K562 (cell line): ENCODE measurements around the gene TMEM139. TPM values are rescaled to one million over a fixed set of nuclear protein-coding genes. Genes with fewer than 3 reads are reported as not detected.

Experiments
- CBFA2T3 ChIP-seq: fragments of 450-650 bp; IDR thresholded peaks from 2 replicates; pipeline ENCODE4 v1.6.1; 2017
- CEBPB ChIP-seq: fragments of 450-650 bp; IDR thresholded peaks from 2 replicates; pipeline ENCODE4 v1.6.1; 2016; ENCODE audit warnings: missing genetic modification characterization, missing compliant biosample characterization
- E2F1 ChIP-seq: sonication (generic); formaldehyde crosslinking; IDR thresholded peaks from 2 replicates; pipeline ENCODE4 v1.8.1; 2023; ENCODE audit warnings: mild to moderate bottlenecking, missing genetic modification reagents, moderate library complexity
- EP300 ChIP-seq: IDR thresholded peaks from 2 replicates; pipeline ENCODE4 v1.6.1; 2012; ENCODE audit warnings: low read length, improper control_type of control experiment
- HCFC1 ChIP-seq: IDR thresholded peaks from 2 replicates; pipeline ENCODE4 v1.6.1; 2012; ENCODE audit warnings: low read depth, low read length, improper control_type of control experiment
- HDAC2 ChIP-seq: fragments of 450-650 bp; IDR thresholded peaks from 2 replicates; pipeline ENCODE4 v1.6.1; 2016; ENCODE audit warnings: mild to moderate bottlenecking
- HNRNPH1 ChIP-seq: fragments of 200-400 bp; formaldehyde crosslinking; optimal IDR thresholded peaks from 2 replicates; pipeline ENCODE3; 2017; ENCODE audit warnings: low read depth, mild to moderate bottlenecking, low read length, moderate library complexity
- KDM1A ChIP-seq, 2 experiments: fragments of 450-650 bp; IDR thresholded peaks; 2 replicates each; pipeline ENCODE4 v1.6.1; 2016; ENCODE audit warnings: mild to moderate bottlenecking in 2 of 2
- MCM2 ChIP-seq: fragments of 450-650 bp; IDR thresholded peaks from 2 replicates; pipeline ENCODE4 v1.6.1; 2017; ENCODE audit warnings: low read depth, mild to moderate bottlenecking
- MEF2A ChIP-seq: IDR thresholded peaks from 2 replicates; pipeline ENCODE4 v1.6.1; 2011; ENCODE audit warnings: low read depth, mild to moderate bottlenecking, low read length, moderate library complexity; ENCODE audit not compliant: control insufficient read depth
- NCOA2 ChIP-seq, 2 experiments: fragments of 450-650 bp; IDR thresholded peaks; 2 replicates each; pipeline ENCODE4 v1.6.1; 2018; ENCODE audit warnings: mild to moderate bottlenecking in 2 of 2, moderate library complexity in 1 of 2; ENCODE audit not compliant: partially characterized antibody in 2 of 2
- NFE2L1 ChIP-seq: fragments of 450-650 bp; IDR thresholded peaks from 2 replicates; pipeline ENCODE4 v1.6.1; 2016; ENCODE audit warnings: missing genetic modification characterization, low read depth, mild to moderate bottlenecking, missing compliant biosample characterization, moderate library complexity, borderline replicate concordance
- PCBP2 ChIP-seq: fragments of 200-400 bp; formaldehyde crosslinking; IDR thresholded peaks from 2 replicates; pipeline ENCODE4 v1.6.1; 2018; ENCODE audit warnings: low read length, low read depth, mild to moderate bottlenecking, moderate library complexity; ENCODE audit not compliant: poor library complexity, severe bottlenecking
- SIRT6 ChIP-seq: IDR thresholded peaks from one replicate; pipeline ENCODE4 v1.6.1; 2012; ENCODE audit warnings: low read depth, mild to moderate bottlenecking, control low read depth, inconsistent platforms, low read length, moderate library complexity
- SRSF9 ChIP-seq: fragments of 200-400 bp; formaldehyde crosslinking; IDR thresholded peaks from 2 replicates; pipeline ENCODE4 v1.6.1; 2017; ENCODE audit warnings: low read depth, low read length, borderline replicate concordance
- TAL1 ChIP-seq: fragments of 450-650 bp; IDR thresholded peaks from 2 replicates; pipeline ENCODE4 v1.6.1; 2016; ENCODE audit warnings: mild to moderate bottlenecking
- TRIM24 ChIP-seq, 2 experiments: fragments of 450-650 bp; IDR thresholded peaks; 2 replicates each; pipeline ENCODE4 v1.6.1; 2016
- ZBTB7A ChIP-seq: IDR thresholded peaks from 2 replicates; pipeline ENCODE4 v1.6.1; 2011; ENCODE audit warnings: low read depth, mild to moderate bottlenecking, low read length, moderate library complexity, borderline replicate concordance; ENCODE audit not compliant: control insufficient read depth
- ZFP1 ChIP-seq: fragments of 450-650 bp; formaldehyde crosslinking; IDR thresholded peaks from 2 replicates; pipeline ENCODE4 v1.4.0; 2020; ENCODE audit warnings: mild to moderate bottlenecking, mixed read lengths
- ZFP36 ChIP-seq: fragments of 150-350 bp; IDR thresholded peaks from 2 replicates; pipeline ENCODE4 v1.6.1; 2018; ENCODE audit warnings: low read length, low read depth; ENCODE audit not compliant: partially characterized antibody
- ZNF146 ChIP-seq: IDR thresholded peaks from one replicate; pipeline ENCODE4 v1.6.1; 2018; ENCODE audit warnings: missing compliant biosample characterization; ENCODE audit not compliant: unreplicated experiment
- ZNF217 ChIP-seq: sonication (generic); formaldehyde crosslinking; IDR thresholded peaks from 2 replicates; pipeline ENCODE4 v1.8.0; 2022; ENCODE audit warnings: mild to moderate bottlenecking, missing genetic modification reagents
- ZNF347 ChIP-seq: fragments of 450-650 bp; formaldehyde crosslinking; IDR thresholded peaks from 2 replicates; pipeline ENCODE4 v1.4.0; 2020; ENCODE audit warnings: low read depth, mild to moderate bottlenecking, moderate library complexity
- ZNF444 ChIP-seq: fragments of 250-450 bp; sonication (Bioruptor Pico); IDR thresholded peaks from 2 replicates; pipeline ENCODE4 v1.4.0; 2020; ENCODE audit warnings: mild to moderate bottlenecking, moderate library complexity
- ZNF707 ChIP-seq: fragments of 250-450 bp; sonication (Bioruptor Pico); conservative IDR thresholded peaks from 2 replicates; pipeline ENCODE4 v1.8.0; 2022; ENCODE audit warnings: inconsistent platforms, mild to moderate bottlenecking, moderate library complexity
- polyA plus RNA-seq, 8 experiments: library from polyadenylated mRNA; depleted of rRNA in 4 of 8; stranded (reverse) in 5 of 8; unstranded in 3 of 8; fragments of >200 nt; fragmentation: Nextera tagmentation in 2 of 8; fragmentation: Illumina TruSeq in 1 of 8; extraction: Ambion mirVana in 2 of 8; extraction: Trizol in 1 of 8; gene quantifications; 2 replicates each; pipeline versions ENCODE4 v1.2.1 to v1.2.3, GENCODE V29; 2011 to 2014; ENCODE audit warnings: inconsistent platforms in 1 of 8, missing spikeins in 1 of 8
- total RNA-seq, 7 experiments: library from RNA; depleted of rRNA in 6 of 7; stranded (reverse); fragments of >200 nt in 6 of 7; fragmentation: Illumina TruSeq in 2 of 7; extraction: Trizol in 2 of 7; gene quantifications; 2 replicates each; pipeline versions ENCODE4 v1.2.1 to v1.2.3, GENCODE V29; 2011 to 2021; ENCODE audit warnings: low replicate concordance in 1 of 7
- TF ChIP-seq, protein P1 (sequence below): fragments of 200-800 bp; sonication (Bioruptor generic); IDR thresholded peaks from 2 replicates; pipeline ENCODE4 v1.6.1; 2016; ENCODE audit warnings: missing genetic modification characterization, missing compliant biosample characterization

The TMEM139 gene
- total and polyA plus RNA-seq, 9 of the 15 experiments (the other 6 are each of a cell fraction or from before 2014, with no cell fraction given), result 0.27 to 1.8 (median 0.79) TPM

GRCh38 chr7:143261901-143262300, 22.9 kb upstream of the TMEM139 start (continued):
- peak; percentile 23; the same call in 1 of the 2 replicates for TF ChIP-seq CEBPB
- no peak for TF ChIP-seq ZNF146 (CRISPR knock-in tag)
- TF ChIP-seq HDAC2, result 0 out of 2 replicates have a peak, but pooled peaks have one; percentile 30
- no peak for TF ChIP-seq ZNF707 (CRISPR knock-in tag)
- no peak for TF ChIP-seq ZNF217 (CRISPR knock-in tag)
- peak; percentile 71 for TF ChIP-seq ZFP36
- no peak for TF ChIP-seq ZNF444
- TF ChIP-seq CBFA2T3, result peak; percentile 51
- no peak for TF ChIP-seq PCBP2
- TF ChIP-seq TRIM24 (IDR thresholded peaks at IDR 0.05), result peak in 1 of 2 experiments; percentile 32; a peak in 1 of 4 replicates
- no peak for TF ChIP-seq ZBTB7A
- TF ChIP-seq E2F1 (CRISPR knock-in tag), result no peak
- TF ChIP-seq SIRT6, result no peak
- TF ChIP-seq MEF2A, result no peak
- TF ChIP-seq KDM1A (IDR thresholded peaks at IDR 0.05), result peak; percentile 63 to 64; a peak in 3 of 4 replicates
- TF ChIP-seq MCM2, result no peak
- no peak for TF ChIP-seq NFE2L1 (tag)
- TF ChIP-seq, protein P1, sequence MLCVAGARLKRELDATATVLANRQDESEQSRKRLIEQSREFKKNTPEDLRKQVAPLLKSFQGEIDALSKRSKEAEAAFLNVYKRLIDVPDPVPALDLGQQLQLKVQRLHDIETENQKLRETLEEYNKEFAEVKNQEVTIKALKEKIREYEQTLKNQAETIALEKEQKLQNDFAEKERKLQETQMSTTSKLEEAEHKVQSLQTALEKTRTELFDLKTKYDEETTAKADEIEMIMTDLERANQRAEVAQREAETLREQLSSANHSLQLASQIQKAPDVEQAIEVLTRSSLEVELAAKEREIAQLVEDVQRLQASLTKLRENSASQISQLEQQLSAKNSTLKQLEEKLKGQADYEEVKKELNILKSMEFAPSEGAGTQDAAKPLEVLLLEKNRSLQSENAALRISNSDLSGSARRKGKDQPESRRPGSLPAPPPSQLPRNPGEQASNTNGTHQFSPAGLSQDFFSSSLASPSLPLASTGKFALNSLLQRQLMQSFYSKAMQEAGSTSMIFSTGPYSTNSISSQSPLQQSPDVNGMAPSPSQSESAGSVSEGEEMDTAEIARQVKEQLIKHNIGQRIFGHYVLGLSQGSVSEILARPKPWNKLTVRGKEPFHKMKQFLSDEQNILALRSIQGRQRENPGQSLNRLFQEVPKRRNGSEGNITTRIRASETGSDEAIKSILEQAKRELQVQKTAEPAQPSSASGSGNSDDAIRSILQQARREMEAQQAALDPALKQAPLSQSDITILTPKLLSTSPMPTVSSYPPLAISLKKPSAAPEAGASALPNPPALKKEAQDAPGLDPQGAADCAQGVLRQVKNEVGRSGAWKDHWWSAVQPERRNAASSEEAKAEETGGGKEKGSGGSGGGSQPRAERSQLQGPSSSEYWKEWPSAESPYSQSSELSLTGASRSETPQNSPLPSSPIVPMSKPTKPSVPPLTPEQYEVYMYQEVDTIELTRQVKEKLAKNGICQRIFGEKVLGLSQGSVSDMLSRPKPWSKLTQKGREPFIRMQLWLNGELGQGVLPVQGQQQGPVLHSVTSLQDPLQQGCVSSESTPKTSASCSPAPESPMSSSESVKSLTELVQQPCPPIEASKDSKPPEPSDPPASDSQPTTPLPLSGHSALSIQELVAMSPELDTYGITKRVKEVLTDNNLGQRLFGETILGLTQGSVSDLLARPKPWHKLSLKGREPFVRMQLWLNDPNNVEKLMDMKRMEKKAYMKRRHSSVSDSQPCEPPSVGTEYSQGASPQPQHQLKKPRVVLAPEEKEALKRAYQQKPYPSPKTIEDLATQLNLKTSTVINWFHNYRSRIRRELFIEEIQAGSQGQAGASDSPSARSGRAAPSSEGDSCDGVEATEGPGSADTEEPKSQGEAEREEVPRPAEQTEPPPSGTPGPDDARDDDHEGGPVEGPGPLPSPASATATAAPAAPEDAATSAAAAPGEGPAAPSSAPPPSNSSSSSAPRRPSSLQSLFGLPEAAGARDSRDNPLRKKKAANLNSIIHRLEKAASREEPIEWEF (CRISPR knock-in tag), result no peak
- TF ChIP-seq HCFC1, result no peak
- TF ChIP-seq SRSF9, result no peak
- no peak for TF ChIP-seq EP300
- no peak for TF ChIP-seq ZFP1
- no peak for TF ChIP-seq ZNF347
- TF ChIP-seq HNRNPH1, result no peak
- peak; percentile 33; the same call in 1 of the 2 replicates for TF ChIP-seq TAL1
- TF ChIP-seq NCOA2 (IDR thresholded peaks at IDR 0.05; ENCODE audit: partially characterized antibody in 2 of 2), result no peak
